HEK293 (cell line): Measurements from ENCODE around the gene CSRP2.

ENCODE experiments used
- CTCF ChIA-PET: fragments of 350-600 bp; formaldehyde crosslinking; extraction: SDS; loops from one replicate; lab custom pipeline; 2021; ENCODE audit warnings: antibody characterized with exemption; lab: Yijun Ruan, JAX
- POLR2A ChIA-PET: fragments of 300-600 bp; formaldehyde crosslinking; extraction: SDS; loops from one replicate; lab custom pipeline; 2020; ENCODE audit warnings: antibody characterized with exemption, inconsistent platforms; lab: Yijun Ruan, JAX
- H3K27ac ChIP-seq: fragments of 200-500 bp; sonication (Bioruptor generic); 2 replicates; pipeline ENCODE4 v1.5.1; 2014; ENCODE audit warnings: low read depth, low read length, control low read depth, inconsistent platforms; ENCODE audit errors: extremely low read depth
- H3K36me3 ChIP-seq, 2 experiments: fragments of 200-500 bp in 1 of 2; sonication (Bioruptor generic) in 1 of 2; 1 replicate in 1 of 2; 2 replicates in 1 of 2; pipeline ENCODE4 v1.5.1; 2014 to 2017; ENCODE audit warnings: inconsistent platforms in 2 of 2, low read length in 2 of 2; ENCODE audit not compliant: control insufficient read depth in 2 of 2, insufficient read depth in 1 of 2
- H3K4me1 ChIP-seq: fragments of 200-500 bp; sonication (Bioruptor generic); 2 replicates; pipeline ENCODE4 v1.5.1; 2014; ENCODE audit warnings: mild to moderate bottlenecking, low read length, inconsistent platforms; ENCODE audit not compliant: control insufficient read depth, insufficient read depth
- H3K4me3 ChIP-seq: 2 replicates; pipeline ENCODE4 v1.5.1; 2011; ENCODE audit warnings: low read depth, mild to moderate bottlenecking, control low read depth, low read length, moderate library complexity
- H3K9me3 ChIP-seq: fragments of 200-500 bp; sonication (Bioruptor generic); 2 replicates; pipeline ENCODE4 v1.5.1; 2014; ENCODE audit warnings: low read depth, low read length, inconsistent platforms; ENCODE audit not compliant: control insufficient read depth, insufficient read depth
- GFI1B ChIP-seq: fragments of 450-650 bp; formaldehyde crosslinking; IDR thresholded peaks from 2 replicates; pipeline ENCODE4 v1.5.1; 2016; ENCODE audit warnings: missing biosample characterization, missing genetic modification characterization
- HOXD13 ChIP-seq: sonication (generic); formaldehyde crosslinking; IDR thresholded peaks from 2 replicates; pipeline ENCODE4 v1.8.0; 2022; ENCODE audit warnings: missing genetic modification reagents, borderline replicate concordance
- PRDM6 ChIP-seq: fragments of 450-650 bp; formaldehyde crosslinking; IDR thresholded peaks from 2 replicates; pipeline ENCODE4 v1.5.1; 2017; ENCODE audit warnings: missing biosample characterization, missing genetic modification characterization
- WT1 ChIP-seq: fragments of 450-650 bp; formaldehyde crosslinking; IDR thresholded peaks from 2 replicates; pipeline ENCODE4 v1.5.1; 2016; ENCODE audit warnings: missing biosample characterization, missing genetic modification characterization
- ZNF114 ChIP-seq: fragments of 450-650 bp; formaldehyde crosslinking; IDR thresholded peaks from 2 replicates; pipeline ENCODE4 v1.5.0; 2017; ENCODE audit warnings: missing biosample characterization, missing genetic modification characterization
- ZNF138 ChIP-seq: fragments of 450-650 bp; formaldehyde crosslinking; IDR thresholded peaks from 2 replicates; pipeline ENCODE4 v1.5.1; 2016; ENCODE audit warnings: missing biosample characterization, missing genetic modification characterization, borderline replicate concordance
- ZNF19 ChIP-seq: fragments of 450-650 bp; formaldehyde crosslinking; IDR thresholded peaks from 2 replicates; pipeline ENCODE4; 2016; ENCODE audit warnings: missing biosample characterization, missing genetic modification characterization, low read depth
- ZNF221 ChIP-seq: fragments of 450-650 bp; formaldehyde crosslinking; IDR thresholded peaks from 2 replicates; pipeline ENCODE4 v1.5.1; 2017; ENCODE audit warnings: missing biosample characterization, missing genetic modification characterization, borderline replicate concordance
- ZNF501 ChIP-seq: fragments of 450-650 bp; formaldehyde crosslinking; IDR thresholded peaks from 2 replicates; pipeline ENCODE4 v1.5.1; 2016; ENCODE audit warnings: missing biosample characterization, missing genetic modification characterization
- ZNF776 ChIP-seq: fragments of 450-650 bp; formaldehyde crosslinking; IDR thresholded peaks from 2 replicates; pipeline ENCODE4 v1.5.0; 2017; ENCODE audit warnings: missing biosample characterization, missing genetic modification characterization, borderline replicate concordance

CSRP2 gene

DNA sequence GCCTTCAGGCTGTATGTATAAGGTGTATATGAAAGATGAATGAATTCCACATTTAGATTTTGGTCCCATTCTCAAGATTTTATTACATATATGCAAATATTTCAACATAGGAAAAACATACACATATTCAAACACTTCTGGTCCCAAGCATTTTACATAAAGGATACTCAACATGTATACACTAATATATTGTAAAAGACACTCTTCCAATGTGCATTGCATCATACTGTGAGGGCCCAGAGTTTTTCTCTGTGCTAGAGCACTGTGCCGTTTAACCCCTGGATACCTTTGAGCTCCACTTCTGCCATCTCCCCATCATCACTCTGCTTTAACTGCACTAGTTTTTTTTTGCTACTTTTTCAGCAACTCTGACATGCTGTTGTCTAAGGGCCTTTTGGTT lies 66.8 kb downstream of the CSRP2 start (continued):
- TF ChIP-seq ZNF501 (no peak), ZNF19 (no peak), HOXD13 (CRISPR knock-in tag) (no peak), PRDM6 (tag by site-specific recombination) (no peak), ZNF138 (tag by site-specific recombination) (no peak)

DNA sequence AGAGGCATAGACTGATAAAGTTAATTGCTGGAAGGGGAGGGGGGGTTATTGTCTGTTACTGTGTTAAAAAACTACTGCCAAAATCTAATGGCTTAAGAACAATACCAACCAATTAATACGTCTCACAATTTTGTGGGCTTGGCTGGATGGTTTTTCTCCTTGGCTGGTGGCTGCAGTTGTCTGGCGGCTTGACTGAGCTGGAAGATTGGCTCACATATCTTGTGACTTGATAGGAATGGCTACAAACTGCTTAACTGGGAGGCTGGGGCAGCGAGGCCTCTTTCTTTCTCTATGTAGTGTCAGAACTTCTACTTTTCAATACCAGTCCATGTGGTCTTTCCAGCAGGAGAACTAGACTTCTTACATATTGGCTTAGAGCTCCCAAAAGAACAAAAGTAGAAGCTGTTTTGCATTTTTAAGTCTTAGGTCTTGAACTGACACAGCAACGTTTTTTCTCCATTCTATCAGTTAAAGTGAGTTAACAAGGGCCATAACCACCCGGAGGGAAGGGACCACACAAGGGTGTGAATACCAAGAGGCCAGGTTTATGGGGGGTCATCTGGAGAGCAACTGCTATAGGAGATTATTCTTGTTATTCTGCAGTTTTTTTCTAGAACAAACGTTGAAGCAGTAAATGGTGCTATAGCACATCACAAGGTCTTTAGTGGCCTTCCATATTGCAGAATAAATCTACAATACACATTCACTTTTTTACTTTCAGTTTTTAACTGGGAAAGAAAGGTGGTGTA lies 68.0 kb downstream of the CSRP2 start:
- Histone ChIP-seq H3K4me3 (no peak overlapping the region), H3K36me3 (peaks cover 22 to 47% of the 10 kb centered on the region in 2 experiments), H3K4me1 (no peaks in the 10 kb centered on the region), H3K9me3 (no peaks in the 10 kb centered on the region), H3K27ac (no peak overlapping the region)
- ChIA-PET POLR2A (no interaction called here), CTCF (interaction anchor here (1.2 kb wide), 1 partner anchor 19 kb away, joined by 3 read pairs; no protein-coding TSS in a partner anchor)
- TF ChIP-seq ZNF776 (tag by site-specific recombination) (no peak), WT1 (no peak), ZNF114 (tag by site-specific recombination) (no peak), GFI1B (tag by site-specific recombination) (no peak), ZNF221 (tag by site-specific recombination) (no peak)
